Memory B cell (primary cell): ENCODE measurements around the gene CROCC2.

Source experiments
- ATAC-seq: fragments of 150-1000 bp; cut with Tn5 transposase; 2 replicates; pipeline ENCODE4 v1.10.0; 2021; ENCODE audit warnings: low read depth, mild to moderate bottlenecking, moderate library complexity
- DNase-seq, 2 donors: peaks; one replicate each; pipeline ENCODE4 v3.0.0; 2022; ENCODE audit warnings: low spot score in 2 of 2
- H3K27ac Mint-ChIP-seq: one replicate; pipeline ENCODE4 v1.8.0; 2022; ENCODE audit warnings: mild to moderate bottlenecking, moderate library complexity, mixed read lengths
- H3K27me3 Mint-ChIP-seq: one replicate; pipeline ENCODE4 v1.8.0; 2022; ENCODE audit warnings: mixed read lengths
- H3K36me3 Mint-ChIP-seq: one replicate; pipeline ENCODE4 v1.8.0; 2022; ENCODE audit warnings: mild to moderate bottlenecking, mixed read lengths
- H3K4me1 Mint-ChIP-seq: one replicate; pipeline ENCODE4 v1.8.0; 2022; ENCODE audit warnings: mixed read lengths
- H3K4me3 Mint-ChIP-seq: one replicate; pipeline ENCODE4 v1.8.0; 2022; ENCODE audit warnings: mild to moderate bottlenecking, moderate library complexity, mixed read lengths
- H3K9me3 Mint-ChIP-seq: one replicate; pipeline ENCODE4 v1.8.0; 2022; ENCODE audit warnings: mixed read lengths

The CROCC2 gene

GRCh38 chr2:240925568-240926515, 19.7 kb downstream of the CROCC2 start:
- peak in 1 of 2 donors; percentile 9 for DNase-seq
- peaks cover 20% of the 10 kb centered on the region for H3K27me3 Mint-ChIP-seq
- H3K36me3 Mint-ChIP-seq, result no peaks in the 10 kb centered on the region
- H3K4me1 Mint-ChIP-seq, result no peaks in the 10 kb centered on the region
- H3K27ac Mint-ChIP-seq, result no peak overlapping the region
- H3K9me3 Mint-ChIP-seq, result no peaks in the 10 kb centered on the region
- H3K4me3 Mint-ChIP-seq, result no peak overlapping the region
- ATAC-seq, result no peak

GRCh38 chr2:240926516-240927389, 20.6 kb downstream of the CROCC2 start:
- H3K27me3 Mint-ChIP-seq, result peaks cover 22% of the 10 kb centered on the region
- H3K9me3 Mint-ChIP-seq, result no peaks in the 10 kb centered on the region
- H3K36me3 Mint-ChIP-seq, result no peaks in the 10 kb centered on the region
- H3K4me1 Mint-ChIP-seq, result no peaks in the 10 kb centered on the region
- DNase-seq (peak in 1 of 2 donors; percentile 10), ATAC-seq (no peak)
- H3K4me3 Mint-ChIP-seq, result no peak overlapping the region
- H3K27ac Mint-ChIP-seq, result no peak overlapping the region

GRCh38 chr2:240927390-240927781, 21.2 kb downstream of the CROCC2 start:
- no peak for ATAC-seq
- Mint-ChIP-seq H3K36me3 (no peaks in the 10 kb centered on the region), H3K27ac (no peak overlapping the region), H3K27me3 (peaks cover 23% of the 10 kb centered on the region), H3K4me3 (no peak overlapping the region), H3K9me3 (no peaks in the 10 kb centered on the region), H3K4me1 (no peaks in the 10 kb centered on the region)
- no peak for DNase-seq

GRCh38 chr2:240928476-240929363, 22.6 kb downstream of the CROCC2 start:
- Mint-ChIP-seq H3K9me3 (no peaks in the 10 kb centered on the region), H3K4me1 (no peaks in the 10 kb centered on the region), H3K36me3 (no peaks in the 10 kb centered on the region), H3K27me3 (peaks cover 23% of the 10 kb centered on the region), H3K4me3 (no peak overlapping the region), H3K27ac (no peak overlapping the region)
- ATAC-seq (no peak), DNase-seq (peak in 1 of 2 donors; percentile 8)

- Mint-ChIP-seq H3K36me3 (no peaks in the 10 kb centered on the region), H3K27me3 (peaks cover 23% of the 10 kb centered on the region), H3K27ac (no peak overlapping the region), H3K4me1 (no peaks in the 10 kb centered on the region), H3K9me3 (no peaks in the 10 kb centered on the region), H3K4me3 (no peak overlapping the region)
- ATAC-seq, result no peak
- peak in 1 of 2 donors; percentile 5 for DNase-seq
Measured at GRCh38 chr2:240929364-240930095, 23.4 kb downstream of the CROCC2 start.

GRCh38 chr2:240930096-240930630, 24.0 kb downstream of the CROCC2 start:
- Mint-ChIP-seq H3K27ac (no peak overlapping the region), H3K9me3 (no peaks in the 10 kb centered on the region), H3K27me3 (peaks cover 19% of the 10 kb centered on the region), H3K4me1 (no peaks in the 10 kb centered on the region), H3K36me3 (no peaks in the 10 kb centered on the region), H3K4me3 (no peak overlapping the region)
- peak in 1 of 2 donors; percentile 10 for DNase-seq
- ATAC-seq, result no peak

GRCh38 chr2:240930631-240931318, 24.6 kb downstream of the CROCC2 start:
- Mint-ChIP-seq H3K27ac (no peak overlapping the region), H3K4me3 (no peak overlapping the region), H3K27me3 (peaks cover 18% of the 10 kb centered on the region), H3K36me3 (no peaks in the 10 kb centered on the region), H3K4me1 (no peaks in the 10 kb centered on the region), H3K9me3 (no peaks in the 10 kb centered on the region)
- ATAC-seq, result no peak
- peak in 1 of 2 donors; percentile 7 for DNase-seq

GRCh38 chr2:240931319-240931949, 25.3 kb downstream of the CROCC2 start:
- ATAC-seq (no peak), DNase-seq (peak in 1 of 2 donors; percentile 4)
- H3K4me3 Mint-ChIP-seq, result no peak overlapping the region
- peaks cover 18% of the 10 kb centered on the region for H3K27me3 Mint-ChIP-seq
- no peaks in the 10 kb centered on the region for H3K4me1 Mint-ChIP-seq
- H3K27ac Mint-ChIP-seq, result no peak overlapping the region
- no peaks in the 10 kb centered on the region for H3K36me3 Mint-ChIP-seq
- peaks cover 4% of the 10 kb centered on the region for H3K9me3 Mint-ChIP-seq

GRCh38 chr2:240932001-240932723, 26.0 kb downstream of the CROCC2 start:
- Mint-ChIP-seq H3K27me3 (peaks cover 15% of the 10 kb centered on the region), H3K4me1 (no peaks in the 10 kb centered on the region), H3K27ac (no peak overlapping the region), H3K36me3 (no peaks in the 10 kb centered on the region), H3K9me3 (peaks cover 4% of the 10 kb centered on the region), H3K4me3 (no peak overlapping the region)
- ATAC-seq, result no peak
- DNase-seq, result peak in 1 of 2 donors; percentile 6

GRCh38 chr2:240932724-240933047, 26.6 kb downstream of the CROCC2 start:
- Mint-ChIP-seq H3K27ac (no peak overlapping the region), H3K9me3 (peaks cover 4% of the 10 kb centered on the region), H3K4me1 (no peaks in the 10 kb centered on the region), H3K36me3 (no peaks in the 10 kb centered on the region), H3K27me3 (peaks cover 12% of the 10 kb centered on the region), H3K4me3 (no peak overlapping the region)
- peak in 1 of 2 donors; percentile 7 for DNase-seq
- ATAC-seq, result no peak

- H3K4me1 Mint-ChIP-seq, result no peaks in the 10 kb centered on the region
- ATAC-seq, result no peak
- H3K36me3 Mint-ChIP-seq, result no peaks in the 10 kb centered on the region
- DNase-seq, result peak in 1 of 2 donors; percentile 8
- H3K9me3 Mint-ChIP-seq, result peaks cover 6% of the 10 kb centered on the region
- H3K27me3 Mint-ChIP-seq, result peaks cover 11% of the 10 kb centered on the region
- H3K4me3 Mint-ChIP-seq, result no peak overlapping the region
- H3K27ac Mint-ChIP-seq, result no peak overlapping the region
Measured at GRCh38 chr2:240933048-240933965, 27.2 kb downstream of the CROCC2 start.
